ENCODE results near the gene SMIM45.

The SMIM45 gene

DNA sequence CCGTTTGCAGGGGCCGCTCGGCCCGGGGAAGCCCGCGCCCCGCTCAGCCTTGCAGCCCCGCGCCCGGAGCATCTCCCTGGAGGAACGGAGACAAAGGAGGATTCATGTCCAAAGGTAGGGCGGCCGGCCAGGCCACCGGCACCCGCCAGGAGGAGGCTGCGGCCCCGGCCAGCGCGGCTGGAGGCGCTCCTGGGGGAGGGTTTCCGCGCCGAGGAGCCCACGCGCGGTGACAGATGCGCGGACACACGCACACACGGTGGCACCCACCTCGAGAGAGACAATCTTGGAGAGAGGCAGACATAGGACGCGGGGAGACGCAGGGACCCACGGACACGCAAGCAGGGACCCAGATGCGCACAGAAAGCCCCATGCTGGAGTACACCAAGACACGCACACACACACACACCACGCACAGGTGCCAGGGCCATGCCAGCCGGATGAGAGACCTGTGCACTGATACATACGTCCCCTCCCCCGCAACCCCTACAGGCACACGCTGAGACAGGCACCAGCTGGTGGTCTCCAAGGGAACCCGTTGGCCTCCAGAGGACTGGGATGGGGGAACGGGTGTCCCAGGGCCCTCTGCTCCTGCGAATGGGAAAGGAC, 25.1 kb downstream of the SMIM45 start:
- H3K4me3 Mint-ChIP-seq (ENCODE audit: unreplicated experiment): peak overlapping the region; percentile 89
- H3K27me3 Mint-ChIP-seq (ENCODE audit: unreplicated experiment): peaks cover 20% of the 10 kb centered on the region
- H3K27ac Mint-ChIP-seq (ENCODE audit: unreplicated experiment): peak overlapping the region; percentile 84
- peaks cover 5% of the 10 kb centered on the region for H3K36me3 Mint-ChIP-seq (ENCODE audit: unreplicated experiment)
- TF ChIP-seq, protein P1, sequence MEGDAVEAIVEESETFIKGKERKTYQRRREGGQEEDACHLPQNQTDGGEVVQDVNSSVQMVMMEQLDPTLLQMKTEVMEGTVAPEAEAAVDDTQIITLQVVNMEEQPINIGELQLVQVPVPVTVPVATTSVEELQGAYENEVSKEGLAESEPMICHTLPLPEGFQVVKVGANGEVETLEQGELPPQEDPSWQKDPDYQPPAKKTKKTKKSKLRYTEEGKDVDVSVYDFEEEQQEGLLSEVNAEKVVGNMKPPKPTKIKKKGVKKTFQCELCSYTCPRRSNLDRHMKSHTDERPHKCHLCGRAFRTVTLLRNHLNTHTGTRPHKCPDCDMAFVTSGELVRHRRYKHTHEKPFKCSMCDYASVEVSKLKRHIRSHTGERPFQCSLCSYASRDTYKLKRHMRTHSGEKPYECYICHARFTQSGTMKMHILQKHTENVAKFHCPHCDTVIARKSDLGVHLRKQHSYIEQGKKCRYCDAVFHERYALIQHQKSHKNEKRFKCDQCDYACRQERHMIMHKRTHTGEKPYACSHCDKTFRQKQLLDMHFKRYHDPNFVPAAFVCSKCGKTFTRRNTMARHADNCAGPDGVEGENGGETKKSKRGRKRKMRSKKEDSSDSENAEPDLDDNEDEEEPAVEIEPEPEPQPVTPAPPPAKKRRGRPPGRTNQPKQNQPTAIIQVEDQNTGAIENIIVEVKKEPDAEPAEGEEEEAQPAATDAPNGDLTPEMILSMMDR (IDR thresholded peaks at IDR 0.05; ENCODE audit: partially characterized antibody, unreplicated experiment): no peak
- DNase-seq: peak; percentile 70
- H3K4me1 Mint-ChIP-seq (ENCODE audit: low read depth, unreplicated experiment): peaks cover 14% of the 10 kb centered on the region
- peaks cover 4% of the 10 kb centered on the region for H3K9me3 Mint-ChIP-seq (ENCODE audit: unreplicated experiment)

DNA sequence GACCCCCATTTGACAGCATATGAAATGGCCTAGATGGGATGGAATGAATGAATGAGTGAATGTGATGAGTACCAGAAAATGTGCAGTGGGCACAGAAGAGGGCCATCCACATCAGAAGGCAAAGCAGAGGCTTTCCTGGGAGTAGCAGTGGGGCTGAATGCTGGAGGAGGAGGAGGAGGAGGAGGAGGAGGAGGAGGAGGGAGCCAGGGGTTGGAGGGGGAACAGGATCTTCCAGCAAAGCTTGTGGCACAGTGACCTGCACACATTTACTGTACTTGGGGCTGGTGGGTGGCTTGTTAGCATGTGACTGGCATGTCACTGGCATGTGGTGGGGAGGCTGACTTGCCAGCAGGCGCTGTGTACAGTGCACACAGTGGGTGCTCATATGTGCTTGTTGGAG, 26.8 kb downstream of the SMIM45 start:
- TF ChIP-seq, protein P1 (IDR thresholded peaks at IDR 0.05; ENCODE audit: partially characterized antibody, unreplicated experiment): no peak
- Mint-ChIP-seq H3K27me3 (ENCODE audit: unreplicated experiment) (peaks cover 20% of the 10 kb centered on the region), H3K4me1 (ENCODE audit: low read depth, unreplicated experiment) (peaks cover 14% of the 10 kb centered on the region), H3K27ac (ENCODE audit: unreplicated experiment) (no peak overlapping the region), H3K4me3 (ENCODE audit: unreplicated experiment) (peak overlapping the region; percentile 89), H3K36me3 (ENCODE audit: unreplicated experiment) (peaks cover 12% of the 10 kb centered on the region), H3K9me3 (ENCODE audit: unreplicated experiment) (peaks cover 6% of the 10 kb centered on the region)
- no peak for DNase-seq

DNA sequence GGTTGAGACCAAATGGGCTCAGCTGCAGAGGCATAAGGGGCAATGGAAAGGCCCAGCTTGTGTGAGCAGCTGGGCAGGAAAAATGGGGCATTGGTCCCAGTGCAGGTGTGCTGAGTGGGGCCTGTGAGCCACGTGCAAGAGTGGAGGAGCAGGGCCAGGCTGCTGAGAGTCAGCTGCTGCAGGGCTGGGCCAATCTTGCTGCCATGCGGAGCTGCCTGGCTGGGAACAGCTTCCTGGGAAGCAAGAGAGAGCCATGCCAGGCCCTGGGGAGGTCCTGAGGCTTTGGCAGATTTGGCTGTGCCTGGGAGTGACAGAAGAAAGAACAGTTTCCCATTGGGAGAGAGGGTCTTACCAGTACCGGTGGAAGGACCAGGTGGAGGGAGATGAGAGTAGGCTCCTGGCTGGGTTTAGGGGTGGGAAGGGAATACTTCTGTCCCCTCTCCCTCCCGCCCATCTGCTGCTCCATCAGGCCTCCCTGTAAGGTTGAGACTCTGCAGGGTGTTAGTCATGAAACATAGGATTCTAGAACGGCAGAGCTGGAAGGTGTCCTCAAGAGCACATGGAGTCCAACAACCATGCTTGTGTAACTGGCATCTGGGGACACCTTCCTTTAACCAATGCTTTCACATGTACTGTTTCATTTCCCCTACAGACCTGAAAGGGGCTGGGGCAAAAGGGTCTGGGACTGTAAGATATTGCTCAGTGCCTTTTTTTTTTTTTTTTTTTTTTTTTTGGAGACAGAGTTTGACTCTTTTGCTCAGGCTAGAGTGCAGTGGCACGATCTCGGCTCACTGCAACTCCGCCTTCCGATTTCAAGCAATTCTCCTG, 27.7 kb downstream of the SMIM45 start:
- peak overlapping the region; percentile 89 for H3K4me3 Mint-ChIP-seq (ENCODE audit: unreplicated experiment)
- H3K27ac Mint-ChIP-seq (ENCODE audit: unreplicated experiment): no peak overlapping the region
- H3K27me3 Mint-ChIP-seq (ENCODE audit: unreplicated experiment): peaks cover 18% of the 10 kb centered on the region
- H3K36me3 Mint-ChIP-seq (ENCODE audit: unreplicated experiment): peaks cover 17% of the 10 kb centered on the region
- H3K9me3 Mint-ChIP-seq (ENCODE audit: unreplicated experiment): peaks cover 6% of the 10 kb centered on the region
- TF ChIP-seq, protein P1 (IDR thresholded peaks at IDR 0.05; ENCODE audit: partially characterized antibody, unreplicated experiment): no peak
- peaks cover 14% of the 10 kb centered on the region for H3K4me1 Mint-ChIP-seq (ENCODE audit: low read depth, unreplicated experiment)
- DNase-seq: peak; percentile 43

DNA sequence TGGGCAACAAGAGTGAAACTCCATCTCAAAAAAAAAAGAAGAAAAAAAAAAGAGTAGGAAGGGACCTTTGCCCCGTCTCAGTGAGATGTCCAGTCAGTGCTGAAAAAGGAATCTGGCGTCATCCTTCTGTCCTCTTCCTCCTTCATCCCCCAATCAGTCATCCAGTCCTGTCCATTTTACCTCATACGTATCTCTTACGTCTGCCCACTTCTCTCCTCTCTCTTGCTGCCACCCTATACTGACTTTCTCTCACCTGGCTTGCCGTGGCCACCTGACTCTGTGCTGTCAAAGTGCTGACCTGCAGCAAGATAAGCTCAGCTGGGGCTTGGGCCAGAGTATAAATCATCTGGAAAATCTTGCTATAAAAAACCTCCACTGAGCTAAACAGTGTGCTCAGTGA, 30.9 kb downstream of the SMIM45 start:
- H3K27me3 Mint-ChIP-seq (ENCODE audit: unreplicated experiment): peaks cover 4% of the 10 kb centered on the region

More for the DNA sequence above, 30.9 kb downstream of the SMIM45 start:
- no peak for DNase-seq
- no peak overlapping the region for H3K27ac Mint-ChIP-seq (ENCODE audit: unreplicated experiment)
- H3K36me3 Mint-ChIP-seq (ENCODE audit: unreplicated experiment): peaks cover 23% of the 10 kb centered on the region
- H3K9me3 Mint-ChIP-seq (ENCODE audit: unreplicated experiment): peaks cover 4% of the 10 kb centered on the region
- H3K4me1 Mint-ChIP-seq (ENCODE audit: low read depth, unreplicated experiment): peaks cover 13% of the 10 kb centered on the region
- TF ChIP-seq, protein P1 (IDR thresholded peaks at IDR 0.05; ENCODE audit: partially characterized antibody, unreplicated experiment): no peak
- H3K4me3 Mint-ChIP-seq (ENCODE audit: unreplicated experiment): no peak overlapping the region
